ENCODE data around the gene ATRN.

Gene ATRN

GRCh38 chr20:3630429-3630828 lies 159.6 kb downstream of the ATRN start:
- DNase-seq: no peak

GRCh38 chr20:3631534-3631933 lies 160.7 kb downstream of the ATRN start:
- DNase-seq: no peak

- no peak for DNase-seq
Measured at GRCh38 chr20:3632311-3633004, 161.6 kb downstream of the ATRN start.

- DNase-seq: no peak
Measured at GRCh38 chr20:3633913-3634478, 163.2 kb downstream of the ATRN start.

GRCh38 chr20:3635346-3635745 lies 164.5 kb downstream of the ATRN start:
- no peak for DNase-seq

- DNase-seq: no peak
Measured at GRCh38 chr20:3640259-3640658, 169.4 kb downstream of the ATRN start.

- DNase-seq: no peak
Measured at GRCh38 chr20:3645309-3646066, 174.7 kb downstream of the ATRN start.

- DNase-seq: no peak
Measured at GRCh38 chr20:3646067-3646440, 175.2 kb downstream of the ATRN start.

GRCh38 chr20:3646651-3647050 lies 175.8 kb downstream of the ATRN start:
- no peak for DNase-seq

GRCh38 chr20:3647473-3647872 lies 176.7 kb downstream of the ATRN start:
- DNase-seq: no peak

GRCh38 chr20:3648951-3649350 lies 178.1 kb downstream of the ATRN start:
- DNase-seq: no peak

- DNase-seq: no peak
Measured at GRCh38 chr20:3651204-3651962, 180.6 kb downstream of the ATRN start.

- no peak for DNase-seq
Measured at GRCh38 chr20:3652221-3652620, 181.4 kb downstream of the ATRN start.

GRCh38 chr20:3652676-3653596 lies 182.1 kb downstream of the ATRN start:
- DNase-seq: no peak

GRCh38 chr20:3653921-3654320 lies 183.1 kb downstream of the ATRN start:
- no peak for DNase-seq

GRCh38 chr20:3654326-3655130 lies 183.7 kb downstream of the ATRN start:
- no peak for DNase-seq

- no peak for DNase-seq
Measured at GRCh38 chr20:3655131-3655405, 184.2 kb downstream of the ATRN start.

- no peak for DNase-seq
Measured at GRCh38 chr20:3658019-3658715, 187.3 kb downstream of the ATRN start.

- no peak for DNase-seq
Measured at GRCh38 chr20:3658716-3659491, 188.1 kb downstream of the ATRN start.

Measured in T1000 (cell line).